Measurements from ENCODE around the gene VEGFA.

The VEGFA gene

GRCh38 chr6:43769526-43770371 is at the start of gene VEGFA:
Gene VEGFA, plus strand, starts transcription at chr6:43770211.
- TF ChIP-seq CTCF (IDR thresholded peaks at IDR 0.05), result peak; percentile 98
- H3K27ac ChIP-seq, result peak within 1 kb of the TSS; percentile 76 to 88
- H3K4me3 ChIP-seq, result peak within 1 kb of the TSS; percentile 95
- peak; percentile 89 for DNase-seq (ENCODE audit: low spot score)

GRCh38 chr6:43720999-43721398 is 49.0 kb upstream of the VEGFA start:
- DNase-seq (ENCODE audit: low spot score), result no peak
- no peak overlapping the region for H3K4me3 ChIP-seq
- H3K27ac ChIP-seq, result no peak overlapping the region
- no peak for TF ChIP-seq CTCF (IDR thresholded peaks at IDR 0.05)

- no peak overlapping the region for H3K27ac ChIP-seq
- no peak for TF ChIP-seq CTCF (IDR thresholded peaks at IDR 0.05)
- no peak overlapping the region for H3K4me3 ChIP-seq
- DNase-seq (ENCODE audit: low spot score), result no peak
Observed at GRCh38 chr6:43722920-43723545, 47.0 kb upstream of the VEGFA start.

GRCh38 chr6:43723737-43724295 is 46.2 kb upstream of the VEGFA start:
- DNase-seq (ENCODE audit: low spot score), result no peak
- Histone ChIP-seq H3K27ac (no peak overlapping the region), H3K4me3 (no peak overlapping the region)
- TF ChIP-seq CTCF (IDR thresholded peaks at IDR 0.05), result no peak

- H3K27ac ChIP-seq, result no peak overlapping the region
- H3K4me3 ChIP-seq, result no peak overlapping the region
- TF ChIP-seq CTCF (IDR thresholded peaks at IDR 0.05), result no peak
- DNase-seq (ENCODE audit: low spot score), result no peak
Observed at GRCh38 chr6:43724354-43724753, 45.7 kb upstream of the VEGFA start.

GRCh38 chr6:43724914-43725642 is 44.9 kb upstream of the VEGFA start:
- TF ChIP-seq CTCF (IDR thresholded peaks at IDR 0.05), result no peak
- Histone ChIP-seq H3K4me3 (no peak overlapping the region), H3K27ac (peak overlapping the region in 1 of 2 donors; percentile 38)
- peak; percentile 85 for DNase-seq (ENCODE audit: low spot score)
